Lower leg skin (tissue), 4 donors: ENCODE measurements around the gene KCNA3. TPM values are rescaled to one million over a fixed set of nuclear protein-coding genes. Genes with fewer than 3 reads are reported as not detected.
"Not testable (repeated sequence)": the region's sequence is repeated elsewhere in the genome, so short reads cannot be mapped to it uniquely, and the experiment has no call there.

Source experiments
- DNase-seq, 2 donors: peaks; one replicate each; pipeline ENCODE4 v3.0.0-alpha.2; 2019; ENCODE audit warnings: low spot score in 2 of 2
- H3K4me3 ChIP-seq: fragments of 200-600 bp; sonication (generic); 2 replicates; pipeline ENCODE4 v1.5.1; 2017; ENCODE audit warnings: mild to moderate bottlenecking, low read depth; ENCODE audit not compliant: poor library complexity, severe bottlenecking
- CTCF ChIP-seq, 3 donors: fragments of 450-650 bp; IDR thresholded peaks; one replicate each; pipeline ENCODE4 v1.5.1; 2016; ENCODE audit warnings: antibody characterized with exemption in 3 of 3, mild to moderate bottlenecking in 3 of 3, moderate library complexity in 2 of 3
- POLR2A ChIP-seq, 2 donors: fragments of 450-650 bp; IDR thresholded peaks; one replicate each; pipeline ENCODE4 v1.6.1; 2016 to 2017; ENCODE audit warnings: antibody characterized with exemption in 2 of 2, mild to moderate bottlenecking in 1 of 2, moderate library complexity in 1 of 2
- WGBS, 2 donors: methylation state at CpG; one replicate each; pipeline ENCODE4 v1.1.5; 2018; 5-methylcytosine and 5-hydroxymethylcytosine counted together
- intact Hi-C: fragments of 100-400 bp; cut with DNase I; formaldehyde crosslinking; loops from one replicate; pipeline ENCODE4 v1.15.0; 2023; ENCODE audit warnings: low total_unique reads
- total RNA-seq, 4 donors: library from RNA; depleted of rRNA; stranded (reverse); fragments of >200 nt; gene quantifications; one replicate each; pipeline ENCODE4 v1.1.0, GENCODE V29; 2016

Gene KCNA3
- total RNA-seq, 4 donors from 2014 or later, result 0.30 to 1.0 (median 0.43) TPM

DNA sequence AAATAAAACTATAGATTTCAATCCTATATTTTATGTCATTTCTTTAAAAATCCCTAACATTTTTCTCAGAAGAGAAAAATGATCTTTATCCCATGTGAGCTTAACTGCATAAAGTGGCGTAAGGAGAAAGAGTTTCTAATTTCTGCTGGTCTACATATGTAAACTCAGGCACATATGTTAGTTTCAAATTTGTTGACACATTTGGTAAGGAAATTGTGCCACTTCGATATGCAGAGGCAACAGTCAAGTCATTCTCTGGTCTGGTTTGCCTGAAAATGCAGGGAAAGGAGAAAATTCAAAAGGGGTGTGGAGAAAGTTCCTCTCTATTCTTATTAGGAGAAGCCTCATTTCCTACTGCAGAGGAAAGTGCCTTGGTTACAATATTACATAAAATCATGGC lies 11.5 kb downstream of the KCNA3 start:
- TF ChIP-seq CTCF (IDR thresholded peaks at IDR 0.05) (no peak), POLR2A (IDR thresholded peaks at IDR 0.05) (no peak)
- WGBS, 2 donors, result 77 to 83% methylated on average over 2 of the region's 2 CpGs
- intact Hi-C loops, result no loop called here
- no peak for DNase-seq
- no peak overlapping the region for H3K4me3 ChIP-seq

DNA sequence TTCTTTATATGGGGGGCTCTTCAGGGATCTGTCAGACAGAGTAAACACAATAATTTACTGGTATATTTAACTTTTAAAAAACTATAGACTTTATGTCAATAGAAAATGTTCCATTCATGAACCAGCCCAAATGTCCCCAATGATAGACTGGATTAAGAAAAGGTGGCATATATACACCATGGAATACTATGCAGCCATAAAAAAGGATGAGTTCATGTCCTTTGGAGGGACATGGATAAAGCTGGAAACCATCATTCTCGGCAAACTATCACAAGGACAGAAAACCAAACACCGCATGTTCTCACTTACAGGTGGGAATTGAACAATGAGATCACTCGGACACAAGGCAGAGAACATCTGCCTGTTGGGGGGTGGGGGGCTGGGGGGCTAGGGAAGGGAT lies 15.2 kb downstream of the KCNA3 start:
- H3K4me3 ChIP-seq, DNase-seq, intact Hi-C loops: not testable (repeated sequence)
- 92 to 94% methylated on average over 3 of the region's 3 CpGs for WGBS, 2 donors

DNA sequence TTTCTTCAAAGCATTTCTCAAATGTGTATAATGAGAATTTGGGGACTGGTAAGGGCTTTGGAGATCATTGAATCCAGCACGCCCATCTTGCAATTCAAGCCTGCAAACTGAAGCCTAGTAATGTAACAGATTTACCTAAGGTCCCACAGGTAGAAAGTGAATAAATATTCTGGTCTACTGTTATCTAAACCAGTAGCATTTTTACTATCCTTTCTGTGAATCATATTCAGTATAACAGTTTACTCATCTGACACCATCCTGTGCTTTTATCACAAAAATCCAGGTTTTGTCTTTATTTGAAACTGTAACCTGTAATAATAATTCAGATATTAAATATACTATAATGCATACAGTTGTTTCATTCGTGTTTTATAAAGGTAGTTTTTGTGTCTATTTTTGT lies 17.4 kb downstream of the KCNA3 start:
- intact Hi-C loops, result no loop called here
- DNase-seq, result no peak
- 74 to 80% methylated on average over 2 of the region's 2 CpGs for WGBS, 2 donors
- H3K4me3 ChIP-seq, result no peak overlapping the region
- TF ChIP-seq POLR2A (IDR thresholded peaks at IDR 0.05) (no peak), CTCF (IDR thresholded peaks at IDR 0.05) (no peak)

DNA sequence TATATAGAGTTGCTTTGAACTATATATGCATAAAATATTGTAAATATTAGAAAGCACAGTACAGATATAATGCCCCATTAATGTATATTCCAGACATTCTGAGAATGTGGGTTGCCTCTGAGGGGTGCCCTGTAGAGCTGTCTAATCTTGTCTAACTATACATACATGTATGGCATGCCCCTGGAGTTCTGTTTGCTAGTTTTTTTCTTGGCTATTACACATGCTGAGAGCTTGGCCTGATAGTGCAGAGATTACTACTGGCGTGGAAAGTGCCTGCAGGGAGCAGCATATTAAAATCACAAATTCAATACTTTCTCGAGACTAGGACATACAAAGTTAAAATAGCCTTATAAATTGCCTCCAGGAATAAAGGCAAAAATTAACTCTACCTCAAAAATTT lies 24.1 kb downstream of the KCNA3 start:
- no peak for DNase-seq
- intact Hi-C loops, result no loop called here
- WGBS, 2 donors, result 59 to 62% methylated on average over 2 of the region's 2 CpGs
- H3K4me3 ChIP-seq, result no peak overlapping the region
- no peak for TF ChIP-seq POLR2A (IDR thresholded peaks at IDR 0.05)
- TF ChIP-seq CTCF (IDR thresholded peaks at IDR 0.05), result no peak

DNA sequence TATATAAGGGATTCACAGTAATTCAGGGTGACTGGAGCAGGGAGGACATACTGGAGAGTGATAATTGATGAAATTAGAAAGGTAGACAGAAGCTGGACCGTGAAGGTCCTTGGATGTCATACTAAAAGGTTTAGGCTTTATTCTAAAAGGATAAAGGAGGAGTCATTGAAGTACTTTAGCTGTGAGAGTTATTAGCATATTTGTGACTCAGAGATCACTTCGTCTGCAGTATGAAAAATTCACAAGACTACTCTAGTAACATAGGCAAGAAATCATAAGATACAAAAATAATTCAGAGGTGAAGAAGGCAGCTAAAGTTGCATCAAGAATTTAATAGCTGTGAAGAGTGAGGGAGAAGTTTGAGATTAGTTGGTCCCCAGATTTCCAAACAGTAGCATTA lies 26.3 kb downstream of the KCNA3 start:
- WGBS, 2 donors, result 54 to 66% methylated on average over 2 of the region's 2 CpGs
- no peak for DNase-seq
- intact Hi-C loops, result no loop called here
- no peak overlapping the region for H3K4me3 ChIP-seq
- TF ChIP-seq POLR2A (IDR thresholded peaks at IDR 0.05) (no peak), CTCF (IDR thresholded peaks at IDR 0.05) (no peak)

- 32 to 40% methylated on average over 5 of the region's 5 CpGs for WGBS, 2 donors
- DNase-seq, result no peak
- H3K4me3 ChIP-seq, result no peak overlapping the region
- no peak for TF ChIP-seq CTCF (IDR thresholded peaks at IDR 0.05)
- TF ChIP-seq POLR2A (IDR thresholded peaks at IDR 0.05), result no peak
- intact Hi-C loops, result no loop called here
Observed at GRCh38 chr1:110647254-110647891, 27.4 kb downstream of the KCNA3 start.
